MG63 (cell line): Measurements from ENCODE around the gene PRKD3. TPM values are rescaled to one million over a fixed set of nuclear protein-coding genes. Genes with fewer than 3 reads are reported as not detected.
"Not testable (repeated sequence)": the region's sequence is repeated elsewhere in the genome, so short reads cannot be mapped to it uniquely, and the experiment has no call there.

Experiments used
- DNase-seq: peaks from one replicate; pipeline ENCODE4 v3.0.0-alpha.2; 2020
- H3K27me3 ChIP-seq: fragments of 250-450 bp; sonication (Bioruptor Pico); 2 replicates; pipeline ENCODE4 v1.5.1; 2020; ENCODE audit warnings: mild to moderate bottlenecking, moderate library complexity
- H3K36me3 ChIP-seq: fragments of 250-450 bp; sonication (Bioruptor Pico); 2 replicates; pipeline ENCODE4 v1.5.1; 2020; ENCODE audit warnings: mild to moderate bottlenecking, moderate library complexity
- H3K4me3 ChIP-seq: fragments of 250-450 bp; sonication (Bioruptor Pico); 2 replicates; pipeline ENCODE4 v1.5.1; 2020; ENCODE audit warnings: mild to moderate bottlenecking, moderate library complexity
- H3K9me3 ChIP-seq: fragments of 250-450 bp; sonication (Bioruptor Pico); 2 replicates; pipeline ENCODE4 v1.5.1; 2020; ENCODE audit warnings: mild to moderate bottlenecking, moderate library complexity
- total RNA-seq: library from RNA; depleted of rRNA; stranded (reverse); fragments of >200 nt; shearing (Covaris generic); gene quantifications from 2 replicates; pipeline ENCODE4 v1.2.3, GENCODE V29; 2014; ENCODE audit warnings: low replicate concordance; rRNA removed

Gene PRKD3
- total RNA-seq, 1 experiment from 2014 or later: 27.8 TPM

GRCh38 chr2:37295469-37296073, 29.1 kb downstream of the PRKD3 start:
- Histone ChIP-seq H3K9me3 (no peaks in the 10 kb centered on the region), H3K4me3 (no peak overlapping the region)
- no peak for DNase-seq

GRCh38 chr2:37294858-37295257, 29.8 kb downstream of the PRKD3 start:
- not testable (repeated sequence) for H3K36me3 ChIP-seq, H3K27me3 ChIP-seq, H3K9me3 ChIP-seq, DNase-seq, H3K4me3 ChIP-seq

More at GRCh38 chr2:37295469-37296073, 29.1 kb downstream of the PRKD3 start:
- Histone ChIP-seq H3K36me3 (peaks cover 4% of the 10 kb centered on the region), H3K27me3 (no peaks in the 10 kb centered on the region)

- Histone ChIP-seq H3K27me3 (no peaks in the 10 kb centered on the region), H3K36me3 (peaks cover 15% of the 10 kb centered on the region), H3K9me3 (no peaks in the 10 kb centered on the region), H3K4me3 (no peak overlapping the region)
- DNase-seq: no peak
Observed at GRCh38 chr2:37291680-37292079, 33.0 kb downstream of the PRKD3 start.

GRCh38 chr2:37287966-37288365, 36.7 kb downstream of the PRKD3 start:
- H3K4me3 ChIP-seq: no peak overlapping the region
- H3K36me3 ChIP-seq: peaks cover 27% of the 10 kb centered on the region
- no peak for DNase-seq

GRCh38 chr2:37284381-37284780, 40.3 kb downstream of the PRKD3 start:
- no peak overlapping the region for H3K4me3 ChIP-seq
- DNase-seq: no peak
- no peaks in the 10 kb centered on the region for H3K9me3 ChIP-seq
- H3K36me3 ChIP-seq: peaks cover 53% of the 10 kb centered on the region
- no peaks in the 10 kb centered on the region for H3K27me3 ChIP-seq

More at GRCh38 chr2:37287966-37288365, 36.7 kb downstream of the PRKD3 start:
- H3K27me3 ChIP-seq: no peaks in the 10 kb centered on the region
- no peaks in the 10 kb centered on the region for H3K9me3 ChIP-seq

GRCh38 chr2:37283207-37283606, 41.4 kb downstream of the PRKD3 start:
- Histone ChIP-seq H3K27me3 (no peaks in the 10 kb centered on the region), H3K4me3 (no peak overlapping the region), H3K9me3 (no peaks in the 10 kb centered on the region), H3K36me3 (peaks cover 54% of the 10 kb centered on the region)
- peak; percentile 42 for DNase-seq

GRCh38 chr2:37282746-37283145, 41.9 kb downstream of the PRKD3 start:
- no peaks in the 10 kb centered on the region for H3K27me3 ChIP-seq
- H3K9me3 ChIP-seq: no peaks in the 10 kb centered on the region
- H3K36me3 ChIP-seq: peaks cover 51% of the 10 kb centered on the region
- no peak overlapping the region for H3K4me3 ChIP-seq
- no peak for DNase-seq

GRCh38 chr2:37281916-37282315, 42.7 kb downstream of the PRKD3 start:
- H3K9me3 ChIP-seq: no peaks in the 10 kb centered on the region
- no peaks in the 10 kb centered on the region for H3K27me3 ChIP-seq
- DNase-seq: no peak
- H3K36me3 ChIP-seq: peaks cover 45% of the 10 kb centered on the region
- H3K4me3 ChIP-seq: no peak overlapping the region

GRCh38 chr2:37276291-37276690, 48.3 kb downstream of the PRKD3 start:
- H3K9me3 ChIP-seq: no peaks in the 10 kb centered on the region
- no peaks in the 10 kb centered on the region for H3K27me3 ChIP-seq
- H3K4me3 ChIP-seq: no peak overlapping the region
- DNase-seq: no peak
- peaks cover 52% of the 10 kb centered on the region for H3K36me3 ChIP-seq

Other genes starting within 250 kb of the PRKD3 start
- gene HEATR5B, start 240.5 kb downstream of the PRKD3 start, total RNA-seq: 2.9 and 3.5 TPM in 2 replicates
- 6.3 and 9.0 TPM in 2 replicates for gene GPATCH11, start 240.3 kb downstream of the PRKD3 start, total RNA-seq
- gene EIF2AK2, start 167.9 kb downstream of the PRKD3 start, total RNA-seq: 17.8 and 27.8 TPM in 2 replicates
- gene SULT6B1, start 136.2 kb downstream of the PRKD3 start, total RNA-seq: not detected in 2 replicates
- gene CEBPZOS, start 128.3 kb downstream of the PRKD3 start, total RNA-seq: 9.1 and 13.3 TPM in 2 replicates
- gene CEBPZ, start 93.2 kb downstream of the PRKD3 start, total RNA-seq: 35.0 and 47.0 TPM in 2 replicates
- 15.8 and 27.8 TPM in 2 replicates for gene NDUFAF7, start 93.2 kb downstream of the PRKD3 start, total RNA-seq
- gene QPCT, start 19.8 kb upstream of the PRKD3 start, total RNA-seq: 0.59 and 3.4 TPM in 2 replicates